MM.1S (cell line): ENCODE results near the gene HOOK2.
A peak's percentile ranks its signal among the peaks of the same experiment; 100 is the strongest.

Source experiments
- DNase-seq: peaks from one replicate; pipeline ENCODE4 v3.0.0-alpha.2; 2015
- H2AFZ ChIP-seq: fragments of 300-600 bp; sonication (generic); 2 replicates; pipeline ENCODE4 v1.6.0; 2016; ENCODE audit warnings: antibody characterized with exemption, low read length
- H3F3A ChIP-seq: fragments of 300-600 bp; sonication (generic); 2 replicates; pipeline ENCODE4 v1.6.1; 2016; ENCODE audit warnings: mild to moderate bottlenecking, antibody characterized with exemption, low read length, moderate library complexity, mixed read lengths; ENCODE audit not compliant: insufficient read depth
- H3K27ac ChIP-seq: fragments of 300-600 bp; sonication (generic); 2 replicates; pipeline ENCODE4 v1.5.1; 2016; ENCODE audit warnings: mild to moderate bottlenecking, low read length
- H3K27me3 ChIP-seq: fragments of 300-600 bp; sonication (generic); replicated peaks from 2 replicates; pipeline ENCODE4 v1.6.0; 2016; ENCODE audit warnings: low read length; ENCODE audit not compliant: insufficient read depth
- H3K36me3 ChIP-seq: fragments of 300-600 bp; sonication (generic); replicated peaks from 2 replicates; pipeline ENCODE4 v1.6.1; 2016; ENCODE audit warnings: mild to moderate bottlenecking, low read length, mixed read lengths; ENCODE audit not compliant: insufficient read depth
- H3K4me1 ChIP-seq: fragments of 300-600 bp; sonication (generic); 2 replicates; pipeline ENCODE4 v1.6.1; 2016; ENCODE audit warnings: low read length, mixed read lengths
- H3K4me2 ChIP-seq: fragments of 300-600 bp; sonication (generic); 2 replicates; pipeline ENCODE4 v1.6.0; 2016; ENCODE audit warnings: low read depth, low read length
- H3K4me3 ChIP-seq: fragments of 300-600 bp; sonication (generic); 2 replicates; pipeline ENCODE4 v1.5.1; 2016; ENCODE audit warnings: low read length, mixed read lengths
- H3K79me2 ChIP-seq: fragments of 300-600 bp; sonication (generic); 2 replicates; pipeline ENCODE4 v1.6.1; 2016; ENCODE audit warnings: mixed run types, low read length, mixed read lengths
- H3K9ac ChIP-seq: fragments of 300-600 bp; sonication (generic); 2 replicates; pipeline ENCODE4 v1.6.1; 2016; ENCODE audit warnings: low read length, mixed read lengths
- H3K9me2 ChIP-seq: fragments of 300-600 bp; sonication (generic); replicated peaks from 2 replicates; pipeline ENCODE4 v1.6.1; 2016; ENCODE audit warnings: mild to moderate bottlenecking, low read length, mixed read lengths; ENCODE audit not compliant: insufficient read depth
- H3K9me3 ChIP-seq: fragments of 300-600 bp; sonication (generic); replicated peaks from 2 replicates; pipeline ENCODE4 v1.6.1; 2016; ENCODE audit warnings: mild to moderate bottlenecking, low read length, mixed read lengths; ENCODE audit not compliant: insufficient read depth
- H4K20me1 ChIP-seq: fragments of 300-600 bp; sonication (generic); 2 replicates; pipeline ENCODE4 v1.6.1; 2016; ENCODE audit warnings: mild to moderate bottlenecking, low read length, moderate library complexity, mixed read lengths; ENCODE audit not compliant: insufficient read depth
- EZH2 ChIP-seq: fragments of 300-600 bp; sonication (generic); optimal IDR thresholded peaks from 2 replicates; pipeline ENCODE3; 2017; ENCODE audit warnings: low read depth, mild to moderate bottlenecking, antibody characterized with exemption, low read length, mixed read lengths
- EZH2phosphoT487 ChIP-seq: fragments of 300-600 bp; sonication (generic); IDR thresholded peaks from 2 replicates; pipeline ENCODE4 v1.6.1; 2018; ENCODE audit warnings: antibody characterized with exemption, low read length
- TF ChIP-seq, protein P1 (sequence below): fragments of 300-600 bp; sonication (generic); IDR thresholded peaks from 2 replicates; pipeline ENCODE4 v1.5.1; 2016; ENCODE audit warnings: antibody characterized with exemption, low read length, mixed read lengths

Gene HOOK2

DNA sequence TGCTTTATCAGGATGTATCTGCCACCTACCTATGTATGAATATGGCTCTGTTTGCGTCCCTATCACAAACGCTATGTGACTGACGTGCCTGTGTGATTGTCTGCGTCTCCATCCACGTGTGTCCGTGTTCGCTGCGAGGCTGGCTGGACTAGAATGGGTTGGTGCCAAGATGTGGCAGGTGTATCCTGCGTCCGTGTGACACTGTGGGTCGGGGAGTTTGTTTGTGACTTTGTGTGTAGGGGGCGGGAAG is 6.7 kb upstream of the HOOK2 start:
- Histone ChIP-seq H3K27me3 (no peaks in the 10 kb centered on the region), H3K79me2 (no peaks in the 10 kb centered on the region), H3K9ac (peak overlapping the region; percentile 34; the same call in 1 of the 2 replicates), H3F3A (peaks cover 13% of the 10 kb centered on the region), H4K20me1 (no peaks in the 10 kb centered on the region), H3K27ac (no peak overlapping the region), H2AFZ (peak overlapping the region; percentile 78), H3K9me2 (no peaks in the 10 kb centered on the region), H3K4me1 (peaks cover 12% of the 10 kb centered on the region), H3K4me2 (peak overlapping the region; percentile 93), H3K36me3 (no peaks in the 10 kb centered on the region), H3K9me3 (no peaks in the 10 kb centered on the region), H3K4me3 (peak overlapping the region; percentile 64)
- TF ChIP-seq EZH2 (no peak), EZH2phosphoT487 (no peak)
- TF ChIP-seq, protein P1, sequence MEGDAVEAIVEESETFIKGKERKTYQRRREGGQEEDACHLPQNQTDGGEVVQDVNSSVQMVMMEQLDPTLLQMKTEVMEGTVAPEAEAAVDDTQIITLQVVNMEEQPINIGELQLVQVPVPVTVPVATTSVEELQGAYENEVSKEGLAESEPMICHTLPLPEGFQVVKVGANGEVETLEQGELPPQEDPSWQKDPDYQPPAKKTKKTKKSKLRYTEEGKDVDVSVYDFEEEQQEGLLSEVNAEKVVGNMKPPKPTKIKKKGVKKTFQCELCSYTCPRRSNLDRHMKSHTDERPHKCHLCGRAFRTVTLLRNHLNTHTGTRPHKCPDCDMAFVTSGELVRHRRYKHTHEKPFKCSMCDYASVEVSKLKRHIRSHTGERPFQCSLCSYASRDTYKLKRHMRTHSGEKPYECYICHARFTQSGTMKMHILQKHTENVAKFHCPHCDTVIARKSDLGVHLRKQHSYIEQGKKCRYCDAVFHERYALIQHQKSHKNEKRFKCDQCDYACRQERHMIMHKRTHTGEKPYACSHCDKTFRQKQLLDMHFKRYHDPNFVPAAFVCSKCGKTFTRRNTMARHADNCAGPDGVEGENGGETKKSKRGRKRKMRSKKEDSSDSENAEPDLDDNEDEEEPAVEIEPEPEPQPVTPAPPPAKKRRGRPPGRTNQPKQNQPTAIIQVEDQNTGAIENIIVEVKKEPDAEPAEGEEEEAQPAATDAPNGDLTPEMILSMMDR, result no peak
- no peak for DNase-seq

GRCh38 chr19:12779162-12779993 is 4.0 kb upstream of the HOOK2 start:
- no peak overlapping the region for H3K4me3 ChIP-seq
- no peak overlapping the region for H3K27ac ChIP-seq
- no peak overlapping the region for H3K4me2 ChIP-seq
- H2AFZ ChIP-seq, result no peak overlapping the region
- H3K9me3 ChIP-seq, result no peaks in the 10 kb centered on the region
- no peaks in the 10 kb centered on the region for H3K36me3 ChIP-seq
- no peak for DNase-seq
- H3K79me2 ChIP-seq, result no peaks in the 10 kb centered on the region
- peaks cover 20% of the 10 kb centered on the region for H3K4me1 ChIP-seq
- no peaks in the 10 kb centered on the region for H3K9me2 ChIP-seq
- H3K9ac ChIP-seq, result no peak overlapping the region
- H4K20me1 ChIP-seq, result no peaks in the 10 kb centered on the region
- TF ChIP-seq, protein P1, result no peak
- TF ChIP-seq EZH2, result no peak
- TF ChIP-seq EZH2phosphoT487, result no peak
- H3F3A ChIP-seq, result peaks cover 14% of the 10 kb centered on the region
- no peaks in the 10 kb centered on the region for H3K27me3 ChIP-seq

GRCh38 chr19:12778905-12779161 is 3.5 kb upstream of the HOOK2 start:
- no peak for DNase-seq
- Histone ChIP-seq H3F3A (peaks cover 12% of the 10 kb centered on the region), H3K9me3 (no peaks in the 10 kb centered on the region), H3K9me2 (no peaks in the 10 kb centered on the region), H3K36me3 (no peaks in the 10 kb centered on the region), H3K27ac (no peak overlapping the region), H4K20me1 (no peaks in the 10 kb centered on the region), H3K4me1 (peaks cover 21% of the 10 kb centered on the region), H3K9ac (no peak overlapping the region), H2AFZ (peak overlapping the region; percentile 99), H3K4me3 (no peak overlapping the region), H3K79me2 (no peaks in the 10 kb centered on the region), H3K27me3 (no peaks in the 10 kb centered on the region), H3K4me2 (peak overlapping the region; percentile 99; the same call in 1 of the 2 replicates)
- TF ChIP-seq, protein P1, result no peak
- TF ChIP-seq EZH2, result no peak
- no peak for TF ChIP-seq EZH2phosphoT487
